Measurements from ENCODE around the gene TAMM41.
A peak's percentile ranks its signal among the peaks of the same experiment; 100 is the strongest.

TAMM41 gene

DNA sequence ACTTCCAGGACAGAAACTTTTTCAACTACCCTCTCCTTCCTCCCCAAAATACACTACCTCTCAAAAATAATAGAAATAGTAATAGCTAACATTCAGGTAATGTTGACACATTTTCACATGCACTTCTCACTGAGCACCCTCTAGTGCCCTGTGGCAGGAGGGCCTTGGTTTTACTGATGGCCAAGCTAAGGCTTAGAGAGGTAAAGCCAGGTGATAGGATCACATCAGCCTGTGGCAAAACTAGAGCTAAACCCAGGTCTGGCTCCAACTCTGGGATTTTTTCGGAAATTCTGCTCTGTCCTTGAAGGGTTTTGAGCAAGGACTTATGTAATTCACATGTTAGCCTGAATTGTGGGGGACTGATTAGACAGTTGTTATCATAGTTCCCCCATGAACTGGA is 922 bp upstream of the TAMM41 start:
- POLR2A ChIA-PET: interaction anchor here (1.1 kb wide), 1 partner anchor 21 kb away, joined by 3 read pairs; no protein-coding TSS in a partner anchor
- TF ChIP-seq CTBP1 (IDR thresholded peaks at IDR 0.05; ENCODE audit: borderline replicate concordance) (no peak), LEF1 (IDR thresholded peaks at IDR 0.05; ENCODE audit: borderline replicate concordance) (no peak), SP1 (IDR thresholded peaks at IDR 0.05) (no peak), NFRKB (IDR thresholded peaks at IDR 0.05) (no peak), L3MBTL2 (conservative IDR thresholded peaks at IDR 0.05) (no peak), TARDBP (IDR thresholded peaks at IDR 0.05) (no peak), ARNT (IDR thresholded peaks at IDR 0.05) (no peak), ELF4 (IDR thresholded peaks at IDR 0.05) (no peak), FOXM1 (IDR thresholded peaks at IDR 0.05; ENCODE audit: borderline replicate concordance) (no peak), PKNOX1 (IDR thresholded peaks at IDR 0.05) (no peak), FOXK2 (IDR thresholded peaks at IDR 0.05) (no peak), HDGF (IDR thresholded peaks at IDR 0.05; ENCODE audit: borderline replicate concordance) (no peak), SUZ12 (IDR thresholded peaks at IDR 0.05) (no peak), ZNF384 (IDR thresholded peaks at IDR 0.05) (no peak), FOXA1 (IDR thresholded peaks at IDR 0.05) (no peak), BHLHE40 (IDR thresholded peaks at IDR 0.05; ENCODE audit: borderline replicate concordance) (no peak)
- CTCF ChIA-PET: interaction anchor here (0.7 kb wide), 1 partner anchor 8 kb away, joined by 3 read pairs; no protein-coding TSS in a partner anchor
- DNase-seq (ENCODE audit: extremely low spot score): peak; percentile 15

DNA sequence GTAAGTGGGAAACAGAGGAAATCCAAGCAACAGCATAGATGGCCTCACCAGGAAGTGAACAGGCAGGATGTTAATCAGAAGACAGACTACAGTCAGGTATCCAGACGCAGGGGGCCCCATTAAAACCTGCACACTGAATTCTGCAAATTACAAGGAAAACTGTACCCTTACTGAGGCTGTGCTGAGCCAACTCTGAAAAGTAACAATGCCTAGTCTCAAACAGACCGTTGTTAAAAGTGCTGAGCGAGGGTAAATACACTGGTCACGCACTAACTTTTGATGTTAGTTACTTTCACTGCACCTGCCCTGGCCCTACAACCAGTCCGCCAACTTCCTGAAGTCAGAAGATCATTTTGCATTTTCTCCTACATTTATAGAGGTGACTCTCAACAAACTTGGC is 1.0 kb downstream of the TAMM41 start:
- POLR2A ChIA-PET: interaction anchor here (1.3 kb wide), 1 partner anchor 10 kb away, joined by 6 read pairs; no protein-coding TSS in a partner anchor
- CTCF ChIA-PET: no interaction called here
- DNase-seq (ENCODE audit: extremely low spot score): peak; percentile 17
- TF ChIP-seq NFRKB (IDR thresholded peaks at IDR 0.05): no peak
- no peak for TF ChIP-seq BHLHE40 (IDR thresholded peaks at IDR 0.05; ENCODE audit: borderline replicate concordance)
- no peak for TF ChIP-seq CTBP1 (IDR thresholded peaks at IDR 0.05; ENCODE audit: borderline replicate concordance)
- TF ChIP-seq FOXM1 (IDR thresholded peaks at IDR 0.05; ENCODE audit: borderline replicate concordance): no peak
- no peak for TF ChIP-seq ELF4 (IDR thresholded peaks at IDR 0.05)
- TF ChIP-seq TARDBP (IDR thresholded peaks at IDR 0.05): no peak
- TF ChIP-seq ZNF384 (IDR thresholded peaks at IDR 0.05): no peak
- TF ChIP-seq LEF1 (IDR thresholded peaks at IDR 0.05; ENCODE audit: borderline replicate concordance): no peak
- no peak for TF ChIP-seq HDGF (IDR thresholded peaks at IDR 0.05; ENCODE audit: borderline replicate concordance)
- no peak for TF ChIP-seq L3MBTL2 (conservative IDR thresholded peaks at IDR 0.05)
- no peak for TF ChIP-seq SUZ12 (IDR thresholded peaks at IDR 0.05)
- no peak for TF ChIP-seq FOXK2 (IDR thresholded peaks at IDR 0.05)
- TF ChIP-seq FOXA1 (IDR thresholded peaks at IDR 0.05): no peak
- TF ChIP-seq SP1 (IDR thresholded peaks at IDR 0.05): no peak
- TF ChIP-seq ARNT (IDR thresholded peaks at IDR 0.05): no peak
- TF ChIP-seq PKNOX1 (IDR thresholded peaks at IDR 0.05): no peak

GRCh38 chr3:11844891-11845290 is 1.8 kb downstream of the TAMM41 start:
- CTCF ChIA-PET: no interaction called here
- no peak for TF ChIP-seq ARNT (IDR thresholded peaks at IDR 0.05)
- no peak for TF ChIP-seq ZNF384 (IDR thresholded peaks at IDR 0.05)
- TF ChIP-seq BHLHE40 (IDR thresholded peaks at IDR 0.05; ENCODE audit: borderline replicate concordance): no peak
- no peak for TF ChIP-seq SUZ12 (IDR thresholded peaks at IDR 0.05)
- TF ChIP-seq FOXM1 (IDR thresholded peaks at IDR 0.05; ENCODE audit: borderline replicate concordance): no peak
- POLR2A ChIA-PET: no interaction called here
- DNase-seq (ENCODE audit: extremely low spot score): no peak

- DNase-seq (ENCODE audit: extremely low spot score): no peak
- TF ChIP-seq NFRKB (IDR thresholded peaks at IDR 0.05) (no peak), FOXM1 (IDR thresholded peaks at IDR 0.05; ENCODE audit: borderline replicate concordance) (no peak), ARNT (IDR thresholded peaks at IDR 0.05) (no peak), FOXK2 (IDR thresholded peaks at IDR 0.05) (no peak), LEF1 (IDR thresholded peaks at IDR 0.05; ENCODE audit: borderline replicate concordance) (no peak), ZNF384 (IDR thresholded peaks at IDR 0.05) (no peak), TARDBP (IDR thresholded peaks at IDR 0.05) (no peak), SUZ12 (IDR thresholded peaks at IDR 0.05) (no peak), FOXA1 (IDR thresholded peaks at IDR 0.05) (no peak), L3MBTL2 (conservative IDR thresholded peaks at IDR 0.05) (no peak), CTBP1 (IDR thresholded peaks at IDR 0.05; ENCODE audit: borderline replicate concordance) (no peak), PKNOX1 (IDR thresholded peaks at IDR 0.05) (no peak), BHLHE40 (IDR thresholded peaks at IDR 0.05; ENCODE audit: borderline replicate concordance) (no peak), SP1 (IDR thresholded peaks at IDR 0.05) (no peak), HDGF (IDR thresholded peaks at IDR 0.05; ENCODE audit: borderline replicate concordance) (no peak), ELF4 (IDR thresholded peaks at IDR 0.05) (no peak)
- POLR2A ChIA-PET: interaction anchor here (1.8 kb wide), 1 partner anchor 11 kb away, joined by 6 read pairs; the partner anchor contains the start of gene TAMM41
- CTCF ChIA-PET: no interaction called here
Measured at GRCh38 chr3:11835028-11835639, 11.6 kb downstream of the TAMM41 start.

GRCh38 chr3:11832981-11833905 is 13.4 kb downstream of the TAMM41 start:
- ChIA-PET POLR2A (no interaction called here), CTCF (interaction anchor here (0.6 kb wide), 1 partner anchor 184 kb away, joined by 5 read pairs; no protein-coding TSS in a partner anchor)
- DNase-seq (ENCODE audit: extremely low spot score): no peak
- no peak for TF ChIP-seq CTBP1 (IDR thresholded peaks at IDR 0.05; ENCODE audit: borderline replicate concordance)
- TF ChIP-seq ZNF384 (IDR thresholded peaks at IDR 0.05): no peak
- TF ChIP-seq SP1 (IDR thresholded peaks at IDR 0.05): no peak
- TF ChIP-seq BHLHE40 (IDR thresholded peaks at IDR 0.05; ENCODE audit: borderline replicate concordance): no peak
- no peak for TF ChIP-seq LEF1 (IDR thresholded peaks at IDR 0.05; ENCODE audit: borderline replicate concordance)
- TF ChIP-seq PKNOX1 (IDR thresholded peaks at IDR 0.05): no peak
- TF ChIP-seq ELF4 (IDR thresholded peaks at IDR 0.05): no peak
- TF ChIP-seq FOXK2 (IDR thresholded peaks at IDR 0.05): no peak
- no peak for TF ChIP-seq FOXA1 (IDR thresholded peaks at IDR 0.05)
- TF ChIP-seq L3MBTL2 (conservative IDR thresholded peaks at IDR 0.05): no peak
- TF ChIP-seq NFRKB (IDR thresholded peaks at IDR 0.05): no peak
- no peak for TF ChIP-seq SUZ12 (IDR thresholded peaks at IDR 0.05)
- TF ChIP-seq FOXM1 (IDR thresholded peaks at IDR 0.05; ENCODE audit: borderline replicate concordance): no peak
- TF ChIP-seq ARNT (IDR thresholded peaks at IDR 0.05): no peak
- no peak for TF ChIP-seq HDGF (IDR thresholded peaks at IDR 0.05; ENCODE audit: borderline replicate concordance)
- no peak for TF ChIP-seq TARDBP (IDR thresholded peaks at IDR 0.05)

Measured in HEK293T (cell line).